Forelimb muscle (tissue), 1 donor: ENCODE results near the gene PTH1R. TPM values are rescaled to one million over a fixed set of nuclear protein-coding genes. Genes with fewer than 3 reads are reported as not detected.

ENCODE experiments used
- DNase-seq: peaks from one replicate; pipeline ENCODE4 v3.0.0-alpha.2; 2013; ENCODE audit warnings: low read depth
- polyA plus RNA-seq: library from polyadenylated mRNA; unstranded; fragments of 120-200 nt; gene quantifications from one replicate; pipeline ENCODE4 v1.2.1, GENCODE V29; 2013; ENCODE audit not compliant: insufficient read length

The PTH1R gene
- polyA plus RNA-seq, result 10.9 TPM

- DNase-seq, result no peak
Measured at GRCh38 chr3:46877406-46878125, at the start of gene PTH1R. PTH1R (plus strand) TSS chr3:46877721; CDS start chr3:46883560, 5,839 bp downstream.

- DNase-seq, result no peak
Measured at GRCh38 chr3:46829699-46830208, 47.8 kb upstream of the PTH1R start.

- DNase-seq, result no peak
Measured at GRCh38 chr3:46830801-46831200, 46.7 kb upstream of the PTH1R start.

GRCh38 chr3:46831316-46831715, 46.2 kb upstream of the PTH1R start:
- no peak for DNase-seq

- no peak for DNase-seq
Measured at GRCh38 chr3:46831841-46832240, 45.7 kb upstream of the PTH1R start.

- no peak for DNase-seq
Measured at GRCh38 chr3:46833346-46834300, 43.9 kb upstream of the PTH1R start.

GRCh38 chr3:46835054-46835453, 42.5 kb upstream of the PTH1R start:
- DNase-seq, result no peak

- no peak for DNase-seq
Measured at GRCh38 chr3:46835491-46835890, 42.0 kb upstream of the PTH1R start.

GRCh38 chr3:46838301-46838700, 39.2 kb upstream of the PTH1R start:
- DNase-seq, result no peak

GRCh38 chr3:46840491-46840890, 37.0 kb upstream of the PTH1R start:
- DNase-seq, result no peak

GRCh38 chr3:46843508-46843907, 34.0 kb upstream of the PTH1R start:
- no peak for DNase-seq

- DNase-seq, result no peak
Measured at GRCh38 chr3:46844397-46844796, 33.1 kb upstream of the PTH1R start.

GRCh38 chr3:46844881-46845312, 32.6 kb upstream of the PTH1R start:
- DNase-seq, result no peak

GRCh38 chr3:46845397-46845859, 32.1 kb upstream of the PTH1R start:
- DNase-seq, result no peak

GRCh38 chr3:46845860-46846623, 31.5 kb upstream of the PTH1R start:
- DNase-seq, result no peak

- DNase-seq, result no peak
Measured at GRCh38 chr3:46846624-46847542, 30.6 kb upstream of the PTH1R start.

- DNase-seq, result no peak
Measured at GRCh38 chr3:46847744-46848143, 29.8 kb upstream of the PTH1R start.

- DNase-seq, result no peak
Measured at GRCh38 chr3:46848271-46849044, 29.1 kb upstream of the PTH1R start.

GRCh38 chr3:46849045-46849631, 28.4 kb upstream of the PTH1R start:
- DNase-seq, result no peak
